H1 (cell line): ENCODE measurements around the gene LUZP1. TPM values are rescaled to one million over a fixed set of nuclear protein-coding genes. Genes with fewer than 3 reads are reported as not detected.

Source experiments
- CTCF ChIA-PET: fragments of 300-600 bp; sonication (Branson Sonifier 250); formaldehyde crosslinking; loops from one replicate; lab custom pipeline; 2021; ENCODE audit not compliant: partially characterized antibody; lab: Charles Lee
- POLR2A ChIA-PET: fragments of 300-600 bp; sonication (Branson Sonifier 250); formaldehyde crosslinking; loops from one replicate; lab custom pipeline; 2021; ENCODE audit warnings: inconsistent platforms; ENCODE audit not compliant: partially characterized antibody; lab: Charles Lee
- DNase-seq, 2 experiments: peaks; one replicate each; pipeline versions ENCODE4 v3.0.0 to v3.0.0-alpha.2; 2010 to 2022; ENCODE audit warnings: low spot score in 2 of 2, low read depth in 1 of 2, mixed read lengths in 1 of 2
- FAIRE-seq: peaks from 2 replicates; lab custom pipeline; 2011; peaks lifted over from hg19 to GRCh38; lab: Jason Lieb, UNC
- H2AFZ ChIP-seq: 2 replicates; pipeline ENCODE4 v1.8.1; 2012; ENCODE audit warnings: low read length, inconsistent platforms
- H2AK5ac ChIP-seq: 2 replicates; pipeline ENCODE4 v1.6.1; 2013; ENCODE audit warnings: low read depth, low read length
- H2BK120ac ChIP-seq: replicated peaks from 2 replicates; pipeline ENCODE3; 2013; ENCODE audit warnings: low read depth, low read length, inconsistent platforms
- H2BK12ac ChIP-seq: 2 replicates; pipeline ENCODE4 v1.6.1; 2013; ENCODE audit warnings: low read depth, low read length
- H2BK15ac ChIP-seq: 2 replicates; pipeline ENCODE4 v1.6.1; 2013; ENCODE audit warnings: low read length
- H2BK20ac ChIP-seq: 2 replicates; pipeline ENCODE4 v1.6.1; 2013; ENCODE audit warnings: low read length
- H2BK5ac ChIP-seq: 2 replicates; pipeline ENCODE4 v1.6.1; 2013; ENCODE audit warnings: low read depth, low read length
- H3K14ac ChIP-seq: 2 replicates; pipeline ENCODE4 v1.6.1; 2013; ENCODE audit warnings: inconsistent platforms; ENCODE audit not compliant: insufficient read length
- H3K18ac ChIP-seq: 2 replicates; pipeline ENCODE4 v1.6.1; 2013; ENCODE audit warnings: low read length; ENCODE audit errors: extremely low read depth
- H3K23ac ChIP-seq: 2 replicates; pipeline ENCODE4 v1.6.1; 2013; ENCODE audit warnings: inconsistent platforms; ENCODE audit not compliant: insufficient read length
- H3K23me2 ChIP-seq: 2 replicates; pipeline ENCODE4 v1.6.1; 2013; ENCODE audit warnings: low read depth, low read length
- H3K27ac ChIP-seq: 2 replicates; pipeline ENCODE4 v1.6.1; 2011; ENCODE audit warnings: low read depth, low read length, inconsistent platforms
- H3K27me3 ChIP-seq, 4 experiments: replicated peaks in 1 of 4; 1 replicate in 1 of 4; 2 replicates in 3 of 4; pipeline versions ENCODE4 v1.6.1 to v1.8.1; 2011 to 2013; ENCODE audit warnings: low read length in 3 of 4, mild to moderate bottlenecking in 3 of 4, inconsistent platforms in 2 of 4, mixed read lengths in 2 of 4, moderate library complexity in 1 of 4; ENCODE audit not compliant: control insufficient read depth in 3 of 4, insufficient read depth in 3 of 4; ENCODE audit errors: extremely low read depth in 1 of 4
- H3K36me3 ChIP-seq, 4 experiments: 2 replicates each; pipeline versions ENCODE4 v1.6.1 to v1.8.1; 2011 to 2013; ENCODE audit warnings: mild to moderate bottlenecking in 4 of 4, low read length in 3 of 4, moderate library complexity in 2 of 4, control low read depth in 1 of 4, inconsistent platforms in 1 of 4; ENCODE audit not compliant: insufficient read depth in 4 of 4, control insufficient read depth in 2 of 4
- H3K4ac ChIP-seq: replicated peaks from 2 replicates; pipeline ENCODE3; 2013; ENCODE audit warnings: low read length, low read depth, mixed read lengths, inconsistent platforms; ENCODE audit not compliant: insufficient read length
- H3K4me1 ChIP-seq, 4 experiments: replicated peaks in 1 of 4; 1 replicate in 1 of 4; 2 replicates in 3 of 4; pipeline versions ENCODE4 v1.6.1 to v1.8.1; 2011 to 2013; ENCODE audit warnings: low read length in 3 of 4, inconsistent platforms in 2 of 4, mixed read lengths in 1 of 4; ENCODE audit not compliant: insufficient read depth in 4 of 4, control insufficient read depth in 3 of 4
- H3K4me2 ChIP-seq, 2 experiments: 2 replicates each; pipeline versions ENCODE4 v1.6.1 to v1.8.1; 2011 to 2013; ENCODE audit warnings: low read depth in 2 of 2, low read length in 2 of 2, control low read depth in 1 of 2, inconsistent platforms in 1 of 2, mild to moderate bottlenecking in 1 of 2; ENCODE audit not compliant: insufficient read depth in 1 of 2
- H3K4me3 ChIP-seq, 4 experiments: fragments of 200-600, 300-600 bp in 1 of 4; sonication (generic), shearing (Covaris generic), sonication (Bioruptor Twin) in 1 of 4; 2 replicates each; pipeline versions ENCODE4 v1.5.1 to v1.8.1; 2011 to 2016; ENCODE audit warnings: low read length in 4 of 4, low read depth in 3 of 4, control low read depth in 2 of 4, inconsistent platforms in 2 of 4, mild to moderate bottlenecking in 2 of 4, mixed read lengths in 1 of 4, moderate library complexity in 1 of 4; ENCODE audit not compliant: insufficient read depth in 2 of 4; ENCODE audit errors: extremely low read depth in 1 of 4
- H3K56ac ChIP-seq: replicated peaks from 2 replicates; pipeline ENCODE3; 2013; ENCODE audit warnings: low read depth, mild to moderate bottlenecking, mixed read lengths, low read length, inconsistent platforms; ENCODE audit not compliant: insufficient read length
- H3K79me1 ChIP-seq: 2 replicates; pipeline ENCODE4 v1.6.1; 2013; ENCODE audit warnings: low read depth, low read length, control low read depth
- H3K79me2 ChIP-seq, 2 experiments: 2 replicates each; pipeline versions ENCODE4 v1.6.1 to v1.8.1; 2012 to 2013; ENCODE audit warnings: low read length in 2 of 2, mild to moderate bottlenecking in 2 of 2, inconsistent platforms in 1 of 2; ENCODE audit not compliant: insufficient read depth in 2 of 2, control insufficient read depth in 1 of 2
- H3K9ac ChIP-seq, 4 experiments: replicated peaks in 1 of 4; 1 replicate in 1 of 4; 2 replicates in 3 of 4; pipeline versions ENCODE4 v1.6.1 to v1.8.1; 2011 to 2013; ENCODE audit warnings: low read depth in 3 of 4, low read length in 3 of 4, control low read depth in 2 of 4, mild to moderate bottlenecking in 2 of 4, moderate library complexity in 2 of 4, inconsistent platforms in 1 of 4; ENCODE audit errors: extremely low read depth in 1 of 4
- H3K9me3 ChIP-seq, 2 experiments: 2 replicates each; pipeline versions ENCODE4 v1.6.1 to v1.8.1; 2012 to 2013; ENCODE audit warnings: mild to moderate bottlenecking in 2 of 2, moderate library complexity in 2 of 2, control low read depth in 1 of 2, inconsistent platforms in 1 of 2, low read depth in 1 of 2, low read length in 1 of 2, mixed read lengths in 1 of 2; ENCODE audit not compliant: insufficient read depth in 2 of 2
- H4K20me1 ChIP-seq, 2 experiments: replicated peaks in 1 of 2; 2 replicates each; pipeline versions ENCODE3 to v1.8.1; 2011 to 2013; ENCODE audit warnings: inconsistent platforms in 2 of 2, low read length in 2 of 2, mild to moderate bottlenecking in 1 of 2; ENCODE audit not compliant: insufficient read depth in 2 of 2, control insufficient read depth in 1 of 2
- H4K5ac ChIP-seq: 2 replicates; pipeline ENCODE4 v1.6.1; 2013; ENCODE audit warnings: low read length, low read depth, mixed read lengths, inconsistent platforms; ENCODE audit not compliant: insufficient read length
- H4K8ac ChIP-seq: 2 replicates; pipeline ENCODE4 v1.8.0; 2013; ENCODE audit warnings: mild to moderate bottlenecking, moderate library complexity, low read length, inconsistent platforms; ENCODE audit not compliant: insufficient read depth; ENCODE audit errors: extremely low read depth
- H4K91ac ChIP-seq: replicated peaks from 2 replicates; pipeline ENCODE3; 2013; ENCODE audit warnings: low read length, mixed read lengths, inconsistent platforms; ENCODE audit not compliant: insufficient read length
- CTBP2 ChIP-seq: IDR thresholded peaks from 2 replicates; pipeline ENCODE4 v1.7.0; 2011; ENCODE audit warnings: borderline replicate concordance, mild to moderate bottlenecking, moderate library complexity, mixed read lengths, low read length; ENCODE audit not compliant: insufficient read depth, insufficient read length
- JUND ChIP-seq: IDR thresholded peaks from 2 replicates; pipeline ENCODE4 v1.6.1; 2011; ENCODE audit warnings: mild to moderate bottlenecking, improper control_type of control experiment, low read length
- KDM1A ChIP-seq: fragments of 200-600, 300-600 bp; sonication (generic); IDR thresholded peaks from 2 replicates; pipeline ENCODE4 v1.7.1; 2016; ENCODE audit warnings: mild to moderate bottlenecking, low read length, borderline replicate concordance
- KDM4A ChIP-seq: IDR thresholded peaks from one replicate; pipeline ENCODE4 v1.7.1; 2012; ENCODE audit warnings: low read depth, mild to moderate bottlenecking, moderate library complexity, low read length, inconsistent platforms; ENCODE audit not compliant: severe bottlenecking
- KDM5A ChIP-seq: fragments of 200-600 bp; IDR thresholded peaks from 2 replicates; pipeline ENCODE4 v1.7.1; 2012; ENCODE audit warnings: mild to moderate bottlenecking, low read length, inconsistent platforms, mixed read lengths
- POLR2A ChIP-seq, 2 experiments: IDR thresholded peaks; 1 replicate in 1 of 2; 2 replicates in 1 of 2; pipeline ENCODE4 v1.6.1; 2011; ENCODE audit warnings: low read depth in 2 of 2, low read length in 2 of 2, mild to moderate bottlenecking in 2 of 2; ENCODE audit errors: control extremely low read depth in 1 of 2
- SIRT6 ChIP-seq: IDR thresholded peaks from one replicate; pipeline ENCODE4 v1.7.1; 2012; ENCODE audit warnings: low read length, inconsistent platforms
- SP4 ChIP-seq: IDR thresholded peaks from 2 replicates; pipeline ENCODE4 v1.6.1; 2012; ENCODE audit warnings: low read length, inconsistent platforms
- TAF1 ChIP-seq: IDR thresholded peaks from 2 replicates; pipeline ENCODE4 v1.6.1; 2011; ENCODE audit warnings: mild to moderate bottlenecking, low read depth, low read length
- USF2 ChIP-seq: IDR thresholded peaks from 2 replicates; pipeline ENCODE4 v1.6.1; 2011; ENCODE audit warnings: low read length, improper control_type of control experiment
- WGBS, 2 experiments: shearing (Covaris generic) in 1 of 2; methylation state at CpG; one replicate each; pipeline versions ENCODE4 v1.1.6 to v1.1.7; 2013 to 2015; ENCODE audit warnings: low lambda C conversion rate in 2 of 2, mixed read lengths in 2 of 2, inconsistent platforms in 1 of 2, low coverage in 1 of 2, missing lambda C conversion rate in 1 of 2; ENCODE audit not compliant: insufficient replicate concordance in 2 of 2, insufficient coverage in 1 of 2, insufficient read length in 1 of 2; ENCODE audit errors: extremely low coverage in 1 of 2, missing lambda C conversion rate in 1 of 2; 5-methylcytosine and 5-hydroxymethylcytosine counted together
- polyA plus RNA-seq, 7 experiments: library from polyadenylated mRNA; depleted of rRNA in 3 of 7; stranded (reverse) in 5 of 7; unstranded in 2 of 7; fragments of >200 nt in 5 of 7; fragments of 200-250 nt in 2 of 7; gene quantifications; 1 replicate in 5 of 7; 2 replicates in 1 of 7; 4 replicates in 1 of 7; pipeline versions ENCODE4 v1.2.1 to v1.2.3, GENCODE V29; 2011 to 2013; ENCODE audit warnings: missing spikeins in 2 of 7, mixed read lengths in 2 of 7
- total RNA-seq: library from RNA; stranded (reverse); fragmentation: NEBNext Ultra II Directional; extraction: Animal tissue kit (Norgen Biotek cat#: 25700); gene quantifications from 2 replicates; pipeline ENCODE4 v1.2.1, GENCODE V29; 2021

Gene LUZP1
- total and polyA plus RNA-seq, 2 of the 8 experiments (the other 6 are each of a cell fraction or from before 2014, with no cell fraction given): 14.0 to 60.5 TPM

GRCh38 chr1:23149114-23149513 lies 19.5 kb downstream of the LUZP1 start:
- no peak for FAIRE-seq
- 93% methylated on average over 1 of the region's 1 CpG; no CpG with 5 or more reads in 1 of the 2 experiments for WGBS, 2 experiments
- H2BK15ac ChIP-seq: no peak overlapping the region
- H4K20me1 ChIP-seq: peaks cover 12 to 18% of the 10 kb centered on the region in 2 experiments
- H3K14ac ChIP-seq: no peak overlapping the region
- H2AFZ ChIP-seq: no peak overlapping the region
- no peak overlapping the region for H3K9ac ChIP-seq
- no peak overlapping the region for H3K18ac ChIP-seq
- no peak overlapping the region for H2BK120ac ChIP-seq
- no peak overlapping the region for H3K27ac ChIP-seq
- peaks cover 0 to 2% (median 0%) of the 10 kb centered on the region in 4 experiments; a peak in 1 of 8 replicates for H3K36me3 ChIP-seq
- H2BK12ac ChIP-seq: no peak overlapping the region
- no peak overlapping the region for H3K4me2 ChIP-seq
- no peak overlapping the region for H3K4ac ChIP-seq
- H2BK5ac ChIP-seq: no peak overlapping the region
- H3K56ac ChIP-seq: no peak overlapping the region
- H3K79me2 ChIP-seq: peaks cover 17 to 93% of the 10 kb centered on the region in 2 experiments
- no peaks in the 10 kb centered on the region for H3K23me2 ChIP-seq
- no peaks in the 10 kb centered on the region for H3K27me3 ChIP-seq
- H2BK20ac ChIP-seq: no peak overlapping the region
- no peaks in the 10 kb centered on the region for H3K9me3 ChIP-seq
- no peak overlapping the region for H3K4me3 ChIP-seq
- H3K79me1 ChIP-seq: peaks cover 5% of the 10 kb centered on the region; the same call in 1 of the 2 replicates
- POLR2A ChIA-PET: no interaction called here
- H4K5ac ChIP-seq: no peak overlapping the region
- no peak overlapping the region for H3K23ac ChIP-seq
- no peak overlapping the region for H4K91ac ChIP-seq
- CTCF ChIA-PET: interaction anchor here (1.6 kb wide), 1 partner anchor 46 kb away, joined by 3 read pairs; no protein-coding TSS in a partner anchor
- H4K8ac ChIP-seq: no peak overlapping the region
- H2AK5ac ChIP-seq: no peak overlapping the region
- no peak for DNase-seq
- no peaks in the 10 kb centered on the region; a peak in 1 of 7 replicates for H3K4me1 ChIP-seq
- no peak for TF ChIP-seq JUND
- TF ChIP-seq TAF1: no peak
- no peak for TF ChIP-seq KDM1A
- TF ChIP-seq USF2: no peak
- no peak for TF ChIP-seq POLR2A (IDR thresholded peaks at IDR 0.05; ENCODE audit: control extremely low read depth in 1 of 2, low read depth in 2 of 2, low read length in 2 of 2)
- TF ChIP-seq KDM5A: no peak
- no peak for TF ChIP-seq CTBP2
- no peak for TF ChIP-seq SIRT6
- TF ChIP-seq SP4: no peak
- TF ChIP-seq KDM4A: no peak
